H1 (cell line): ENCODE data around the gene UNC79. TPM values are rescaled to one million over a fixed set of nuclear protein-coding genes. Genes with fewer than 3 reads are reported as not detected.

ENCODE experiments used
- FOSL1 ChIP-seq: IDR thresholded peaks from 2 replicates; pipeline ENCODE4 v1.6.1; 2011; ENCODE audit warnings: mild to moderate bottlenecking, low read depth, low read length, moderate library complexity; ENCODE audit not compliant: insufficient read depth
- SRF ChIP-seq: IDR thresholded peaks from 2 replicates; pipeline ENCODE4 v1.6.1; 2011; ENCODE audit warnings: mild to moderate bottlenecking, low read depth, low read length, moderate library complexity
- polyA plus RNA-seq, 7 experiments: library from polyadenylated mRNA; depleted of rRNA in 3 of 7; stranded (reverse) in 5 of 7; unstranded in 2 of 7; fragments of >200 nt in 5 of 7; fragments of 200-250 nt in 2 of 7; gene quantifications; 1 replicate in 5 of 7; 2 replicates in 1 of 7; 4 replicates in 1 of 7; pipeline versions ENCODE4 v1.2.1 to v1.2.3, GENCODE V29; 2011 to 2013; ENCODE audit warnings: missing spikeins in 2 of 7, mixed read lengths in 2 of 7
- total RNA-seq: library from RNA; stranded (reverse); fragmentation: NEBNext Ultra II Directional; extraction: Animal tissue kit (Norgen Biotek cat#: 25700); gene quantifications from 2 replicates; pipeline ENCODE4 v1.2.1, GENCODE V29; 2021

Gene UNC79
- total and polyA plus RNA-seq, 2 of the 8 experiments (the other 6 are each of a cell fraction or from before 2014, with no cell fraction given) = 1.8 to 2.3 TPM

DNA sequence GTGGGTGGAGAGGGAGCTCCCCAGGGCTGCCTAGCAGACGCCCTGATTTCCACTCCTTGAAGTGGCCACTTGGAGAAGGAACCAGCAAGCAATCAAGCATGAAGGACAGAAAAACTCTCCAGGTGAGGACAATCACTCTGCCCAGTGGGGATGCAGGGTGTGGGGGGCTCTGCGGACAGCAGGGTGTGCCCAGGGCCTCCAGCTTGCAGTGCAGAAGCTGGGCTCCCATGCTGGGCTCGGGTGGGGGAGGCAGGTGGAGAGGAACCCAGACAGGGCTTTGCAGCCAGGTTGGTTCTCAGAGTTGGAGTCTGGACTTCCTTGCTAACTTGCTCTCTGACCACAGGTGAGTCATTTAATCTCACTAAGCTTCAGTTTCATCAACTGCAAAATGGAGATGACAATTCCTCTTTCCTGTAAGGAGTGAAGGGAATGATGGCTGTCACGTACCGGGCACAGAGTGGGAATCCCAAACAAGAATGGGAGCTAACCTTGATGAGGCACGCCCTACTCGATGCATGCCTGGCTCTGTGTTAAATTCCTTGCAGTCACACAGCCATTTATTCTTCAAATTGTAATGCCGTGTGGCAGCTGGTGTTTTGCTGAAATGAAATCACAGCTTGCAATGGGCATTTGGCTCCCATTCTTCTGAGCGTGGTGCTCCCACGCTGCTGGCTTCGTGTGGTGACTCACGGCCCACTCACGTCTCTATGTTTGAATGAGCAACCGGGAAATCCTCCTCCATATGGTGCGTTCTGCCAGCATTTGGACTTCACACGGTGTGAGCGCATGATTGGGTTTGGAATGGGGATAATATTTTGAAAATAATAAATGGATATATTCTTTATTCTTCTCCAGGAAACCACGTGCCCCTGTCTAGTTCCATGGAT, 282.3 kb downstream of the UNC79 start (continued):
- no peak for TF ChIP-seq SRF
- no peak for TF ChIP-seq FOSL1
